ENCODE results near the gene SLC36A1. TPM values are rescaled to one million over a fixed set of nuclear protein-coding genes. Genes with fewer than 3 reads are reported as not detected.

The SLC36A1 gene
- total RNA-seq, 1 experiment from 2014 or later, result 13.6 TPM

GRCh38 chr5:151534350-151534749 lies 86.9 kb downstream of the SLC36A1 start:
- TF ChIP-seq, protein P1, sequence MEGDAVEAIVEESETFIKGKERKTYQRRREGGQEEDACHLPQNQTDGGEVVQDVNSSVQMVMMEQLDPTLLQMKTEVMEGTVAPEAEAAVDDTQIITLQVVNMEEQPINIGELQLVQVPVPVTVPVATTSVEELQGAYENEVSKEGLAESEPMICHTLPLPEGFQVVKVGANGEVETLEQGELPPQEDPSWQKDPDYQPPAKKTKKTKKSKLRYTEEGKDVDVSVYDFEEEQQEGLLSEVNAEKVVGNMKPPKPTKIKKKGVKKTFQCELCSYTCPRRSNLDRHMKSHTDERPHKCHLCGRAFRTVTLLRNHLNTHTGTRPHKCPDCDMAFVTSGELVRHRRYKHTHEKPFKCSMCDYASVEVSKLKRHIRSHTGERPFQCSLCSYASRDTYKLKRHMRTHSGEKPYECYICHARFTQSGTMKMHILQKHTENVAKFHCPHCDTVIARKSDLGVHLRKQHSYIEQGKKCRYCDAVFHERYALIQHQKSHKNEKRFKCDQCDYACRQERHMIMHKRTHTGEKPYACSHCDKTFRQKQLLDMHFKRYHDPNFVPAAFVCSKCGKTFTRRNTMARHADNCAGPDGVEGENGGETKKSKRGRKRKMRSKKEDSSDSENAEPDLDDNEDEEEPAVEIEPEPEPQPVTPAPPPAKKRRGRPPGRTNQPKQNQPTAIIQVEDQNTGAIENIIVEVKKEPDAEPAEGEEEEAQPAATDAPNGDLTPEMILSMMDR (IDR thresholded peaks at IDR 0.05), result no peak
- TF ChIP-seq SIN3A (IDR thresholded peaks at IDR 0.05; ENCODE audit: borderline replicate concordance, insufficient read depth, low read depth, low read length), result no peak
- TF ChIP-seq TCF7L2 (IDR thresholded peaks at IDR 0.05; ENCODE audit: low read depth, low read length), result no peak
- TF ChIP-seq POLR2AphosphoS5 (IDR thresholded peaks at IDR 0.05; ENCODE audit: low read depth, low read length), result no peak
- TF ChIP-seq, protein P2, sequence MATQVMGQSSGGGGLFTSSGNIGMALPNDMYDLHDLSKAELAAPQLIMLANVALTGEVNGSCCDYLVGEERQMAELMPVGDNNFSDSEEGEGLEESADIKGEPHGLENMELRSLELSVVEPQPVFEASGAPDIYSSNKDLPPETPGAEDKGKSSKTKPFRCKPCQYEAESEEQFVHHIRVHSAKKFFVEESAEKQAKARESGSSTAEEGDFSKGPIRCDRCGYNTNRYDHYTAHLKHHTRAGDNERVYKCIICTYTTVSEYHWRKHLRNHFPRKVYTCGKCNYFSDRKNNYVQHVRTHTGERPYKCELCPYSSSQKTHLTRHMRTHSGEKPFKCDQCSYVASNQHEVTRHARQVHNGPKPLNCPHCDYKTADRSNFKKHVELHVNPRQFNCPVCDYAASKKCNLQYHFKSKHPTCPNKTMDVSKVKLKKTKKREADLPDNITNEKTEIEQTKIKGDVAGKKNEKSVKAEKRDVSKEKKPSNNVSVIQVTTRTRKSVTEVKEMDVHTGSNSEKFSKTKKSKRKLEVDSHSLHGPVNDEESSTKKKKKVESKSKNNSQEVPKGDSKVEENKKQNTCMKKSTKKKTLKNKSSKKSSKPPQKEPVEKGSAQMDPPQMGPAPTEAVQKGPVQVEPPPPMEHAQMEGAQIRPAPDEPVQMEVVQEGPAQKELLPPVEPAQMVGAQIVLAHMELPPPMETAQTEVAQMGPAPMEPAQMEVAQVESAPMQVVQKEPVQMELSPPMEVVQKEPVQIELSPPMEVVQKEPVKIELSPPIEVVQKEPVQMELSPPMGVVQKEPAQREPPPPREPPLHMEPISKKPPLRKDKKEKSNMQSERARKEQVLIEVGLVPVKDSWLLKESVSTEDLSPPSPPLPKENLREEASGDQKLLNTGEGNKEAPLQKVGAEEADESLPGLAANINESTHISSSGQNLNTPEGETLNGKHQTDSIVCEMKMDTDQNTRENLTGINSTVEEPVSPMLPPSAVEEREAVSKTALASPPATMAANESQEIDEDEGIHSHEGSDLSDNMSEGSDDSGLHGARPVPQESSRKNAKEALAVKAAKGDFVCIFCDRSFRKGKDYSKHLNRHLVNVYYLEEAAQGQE (IDR thresholded peaks at IDR 0.05; ENCODE audit: insufficient read depth in 1 of 2, low read depth in 2 of 2, low read length in 1 of 2), result no peak
- no peak for ATAC-seq
- CTCF ChIA-PET, result no interaction called here
- no TSS peak for BruUV-seq (replicated peaks)
- POLR2A ChIA-PET, result no interaction called here
- Histone ChIP-seq H3K27ac (ENCODE audit: low read length) (no peak overlapping the region), H3K4me3 (ENCODE audit: low read depth in 2 of 2, low read length in 2 of 2) (no peak overlapping the region), H3K36me3 (ENCODE audit: control insufficient read depth, insufficient read depth, low read length) (no peaks in the 10 kb centered on the region), H3K4me1 (ENCODE audit: control insufficient read depth, insufficient read depth, low read length) (no peaks in the 10 kb centered on the region), H3K27me3 (ENCODE audit: control insufficient read depth, insufficient read depth, low read length) (peaks cover 4% of the 10 kb centered on the region; the same call in 1 of the 2 replicates), H3K9me3 (ENCODE audit: control insufficient read depth, insufficient read depth, low read depth, low read length) (no peaks in the 10 kb centered on the region)
- no peak for DNase-seq (ENCODE audit: low read depth, low spot score)
- intact Hi-C loops (cut with micrococcal nuclease; ENCODE audit: unreplicated experiment), result no loop called here
- in situ Hi-C loops (cut with HindIII; ENCODE audit: low pct_unique_long_range_greater_than_20kb, low sequenced_read_pairs), result no loop called here

DNA sequence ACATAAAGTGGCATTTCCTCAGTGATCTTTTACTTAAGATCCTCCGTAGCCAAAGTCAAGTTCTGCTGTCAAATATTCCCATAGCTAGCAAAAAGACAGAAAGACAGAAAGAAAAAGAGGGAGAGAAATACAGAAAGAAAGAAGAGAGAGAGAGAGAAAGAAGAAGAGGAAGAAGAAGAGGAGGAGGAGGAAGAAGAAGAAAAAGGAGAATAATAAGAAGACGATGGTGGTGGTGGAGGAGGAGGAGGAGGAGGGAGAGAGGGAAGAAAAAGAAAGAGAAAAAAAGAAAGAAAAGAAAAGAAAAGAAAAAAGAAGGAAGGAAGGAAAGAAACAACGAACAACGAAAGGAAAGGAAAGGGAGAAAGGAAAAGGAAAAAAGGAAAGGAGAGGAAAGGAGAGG lies 89.6 kb downstream of the SLC36A1 start:
- intact Hi-C loops (cut with micrococcal nuclease; ENCODE audit: unreplicated experiment) (no loop called here), in situ Hi-C loops (cut with HindIII; ENCODE audit: low pct_unique_long_range_greater_than_20kb, low sequenced_read_pairs) (no loop called here)
- TF ChIP-seq, protein P2 (IDR thresholded peaks at IDR 0.05; ENCODE audit: insufficient read depth in 1 of 2, low read depth in 2 of 2, low read length in 1 of 2), result no peak
- TF ChIP-seq, protein P1 (IDR thresholded peaks at IDR 0.05), result no peak
- TF ChIP-seq SIN3A (IDR thresholded peaks at IDR 0.05; ENCODE audit: borderline replicate concordance, insufficient read depth, low read depth, low read length) (no peak), TCF7L2 (IDR thresholded peaks at IDR 0.05; ENCODE audit: low read depth, low read length) (no peak), POLR2AphosphoS5 (IDR thresholded peaks at IDR 0.05; ENCODE audit: low read depth, low read length) (no peak)
- ChIA-PET CTCF (no interaction called here), POLR2A (no interaction called here)
- Histone ChIP-seq H3K4me1 (ENCODE audit: control insufficient read depth, insufficient read depth, low read length) (no peaks in the 10 kb centered on the region), H3K36me3 (ENCODE audit: control insufficient read depth, insufficient read depth, low read length) (no peaks in the 10 kb centered on the region), H3K27me3 (ENCODE audit: control insufficient read depth, insufficient read depth, low read length) (peaks cover 7% of the 10 kb centered on the region; the same call in 1 of the 2 replicates), H3K9me3 (ENCODE audit: control insufficient read depth, insufficient read depth, low read depth, low read length) (no peaks in the 10 kb centered on the region), H3K27ac (ENCODE audit: low read length) (no peak overlapping the region), H3K4me3 (ENCODE audit: low read depth in 2 of 2, low read length in 2 of 2) (no peak overlapping the region)
- ATAC-seq, result no peak
- BruUV-seq (replicated peaks), result no TSS peak
- DNase-seq (ENCODE audit: low read depth, low spot score), result no peak
